DMS153 treated with DMSO at 0.1 percent for 48 hours (cell line): ENCODE data around the gene ZNF160.
"Not testable (repeated sequence)": the region's sequence is repeated elsewhere in the genome, so short reads cannot be mapped to it uniquely, and the experiment has no call there.

ENCODE experiments used
- DNase-seq: peaks from one replicate; lab custom pipeline; 2025; ENCODE audit not compliant: unreplicated experiment; lab: John Stamatoyannopoulos, UW

The ZNF160 gene

DNA sequence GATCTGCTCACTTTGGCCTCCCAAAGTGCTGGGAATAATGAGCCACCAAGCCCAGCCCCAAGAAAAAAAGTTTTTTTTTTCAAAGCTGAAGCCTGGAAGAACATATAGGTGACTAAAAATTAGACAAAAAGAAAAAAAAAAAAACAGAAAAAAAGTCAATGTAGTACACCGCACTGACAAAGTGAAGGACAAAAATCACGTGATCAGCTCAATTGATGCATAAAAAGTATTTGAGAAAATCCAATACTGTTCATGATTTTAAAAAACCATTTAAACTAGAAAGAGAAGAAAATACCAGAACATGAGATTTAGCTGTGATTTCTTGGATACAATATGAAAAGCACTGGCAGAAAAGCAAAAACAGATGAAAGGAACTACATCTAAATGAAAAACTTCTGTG lies 69.2 kb downstream of the ZNF160 start:
- no peak for DNase-seq

DNA sequence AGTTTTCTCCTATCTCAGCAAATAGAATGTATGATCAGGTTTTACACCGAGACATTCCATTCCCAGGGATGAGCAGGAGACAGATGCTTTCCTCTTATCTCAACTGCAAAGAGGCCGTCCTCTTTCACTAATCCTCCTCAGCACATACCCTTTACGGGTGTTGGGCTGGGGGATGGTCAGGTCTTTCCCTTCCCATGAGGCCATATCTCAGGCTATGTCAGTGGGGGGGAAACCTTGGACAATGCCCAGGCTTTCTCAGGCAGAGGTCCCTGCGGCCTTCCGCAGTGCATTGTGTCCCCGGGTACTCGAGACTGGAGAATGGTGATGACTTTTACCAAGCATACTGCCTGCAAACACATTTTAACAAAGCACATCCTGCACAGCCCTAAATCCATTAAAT lies 74.9 kb downstream of the ZNF160 start:
- not testable (repeated sequence) for DNase-seq

GRCh38 chr19:53019684-53020083 lies 83.5 kb downstream of the ZNF160 start:
- no peak for DNase-seq
